K562 (cell line): ENCODE results near the gene HDLBP. TPM values are rescaled to one million over a fixed set of nuclear protein-coding genes. Genes with fewer than 3 reads are reported as not detected.

Experiments
- CAMTA2 ChIP-seq: fragments of 250-450 bp; sonication (Bioruptor Pico); conservative IDR thresholded peaks from 2 replicates; pipeline ENCODE4 v1.5.1; 2022
- CCNT2 ChIP-seq: IDR thresholded peaks from 2 replicates; pipeline ENCODE4 v1.6.1; 2011; ENCODE audit warnings: borderline replicate concordance, low read depth, mild to moderate bottlenecking, moderate library complexity, mixed read lengths, low read length; ENCODE audit not compliant: insufficient read length; ENCODE audit errors: extremely low read depth
- CEBPZ ChIP-seq: fragments of 150-350 bp; IDR thresholded peaks from 2 replicates; pipeline ENCODE4 v1.6.1; 2014; ENCODE audit warnings: low read depth, mild to moderate bottlenecking, low read length, borderline replicate concordance
- CHD7 ChIP-seq: fragments of 200-600 bp; sonication (generic); IDR thresholded peaks from one replicate; pipeline ENCODE4 v1.6.1; 2012; ENCODE audit warnings: mild to moderate bottlenecking, low read depth, low read length, inconsistent platforms
- CTCFL ChIP-seq: IDR thresholded peaks from 2 replicates; pipeline ENCODE4 v1.6.1; 2011; ENCODE audit warnings: borderline replicate concordance, low read depth, mild to moderate bottlenecking, moderate library complexity, low read length; ENCODE audit not compliant: insufficient read depth, poor library complexity, severe bottlenecking
- TEAD4 ChIP-seq, 2 experiments: sonication (generic) in 1 of 2; formaldehyde crosslinking in 1 of 2; IDR thresholded peaks; 2 replicates each; pipeline versions ENCODE4 v1.6.1 to v1.8.0; 2012 to 2022; ENCODE audit warnings: borderline replicate concordance in 1 of 2, inconsistent platforms in 1 of 2, low read length in 1 of 2, mild to moderate bottlenecking in 1 of 2, missing genetic modification reagents in 1 of 2
- ZC3H11A ChIP-seq: IDR thresholded peaks from 2 replicates; pipeline ENCODE4 v1.6.1; 2012; ENCODE audit warnings: low read depth, low read length, improper control_type of control experiment
- polyA plus RNA-seq, 8 experiments: library from polyadenylated mRNA; depleted of rRNA in 4 of 8; stranded (reverse) in 5 of 8; unstranded in 3 of 8; fragments of >200 nt; fragmentation: Nextera tagmentation in 2 of 8; fragmentation: Illumina TruSeq in 1 of 8; extraction: Ambion mirVana in 2 of 8; extraction: Trizol in 1 of 8; gene quantifications; 2 replicates each; pipeline versions ENCODE4 v1.2.1 to v1.2.3, GENCODE V29; 2011 to 2014; ENCODE audit warnings: inconsistent platforms in 1 of 8, missing spikeins in 1 of 8
- total RNA-seq, 7 experiments: library from RNA; depleted of rRNA in 6 of 7; stranded (reverse); fragments of >200 nt in 6 of 7; fragmentation: Illumina TruSeq in 2 of 7; extraction: Trizol in 2 of 7; gene quantifications; 2 replicates each; pipeline versions ENCODE4 v1.2.1 to v1.2.3, GENCODE V29; 2011 to 2021; ENCODE audit warnings: low replicate concordance in 1 of 7

HDLBP gene
- total and polyA plus RNA-seq, 9 of the 15 experiments (the other 6 are each of a cell fraction or from before 2014, with no cell fraction given), result 24.4 to 378 (median 146) TPM

GRCh38 chr2:241302759-241303651 is 12.5 kb downstream of the HDLBP start (continued):
- TF ChIP-seq CEBPZ (no peak), CHD7 (no peak), TEAD4 (IDR thresholded peaks at IDR 0.05; ENCODE audit: low read length) (peak; percentile 53), TEAD4 (CRISPR knock-in tag; IDR thresholded peaks at IDR 0.05; ENCODE audit: borderline replicate concordance) (no peak), ZC3H11A (no peak), CCNT2 (no peak), CTCFL (no peak), CAMTA2 (CRISPR knock-in tag) (no peak)
